Measurements from ENCODE around the gene MS4A15.

MS4A15 gene

GRCh38 chr11:60781981-60782316 lies 25.3 kb downstream of the MS4A15 start (continued):
- TF ChIP-seq OSR1 (CRISPR knock-in tag; IDR thresholded peaks at IDR 0.05) = no peak

- TF ChIP-seq PPARA (CRISPR knock-in tag; IDR thresholded peaks at IDR 0.05; ENCODE audit: borderline replicate concordance) = no peak
- TF ChIP-seq ZFP3 (CRISPR knock-in tag; IDR thresholded peaks at IDR 0.05) = no peak
- no peak for TF ChIP-seq TSHZ2 (CRISPR knock-in tag; IDR thresholded peaks at IDR 0.05)
- TF ChIP-seq ZNF8 (CRISPR knock-in tag; IDR thresholded peaks at IDR 0.05) = no peak
- no peak for TF ChIP-seq TOX (CRISPR knock-in tag; IDR thresholded peaks at IDR 0.05; ENCODE audit: borderline replicate concordance)
- TF ChIP-seq CSDC2 (CRISPR knock-in tag; IDR thresholded peaks at IDR 0.05) = no peak
- TF ChIP-seq ESRRG (CRISPR knock-in tag; IDR thresholded peaks at IDR 0.05) = no peak
- no peak for TF ChIP-seq ISL1 (CRISPR knock-in tag; IDR thresholded peaks at IDR 0.05)
- no peak for TF ChIP-seq SNAI2 (CRISPR knock-in tag; IDR thresholded peaks at IDR 0.05)
- ATAC-seq = no peak
These were observed 25.9 kb downstream of the MS4A15 start for GRCh38 chr11:60782393-60783140.

GRCh38 chr11:60783141-60783484 lies 26.4 kb downstream of the MS4A15 start:
- no peak for ATAC-seq
- TF ChIP-seq ZC3H10 (CRISPR knock-in tag; IDR thresholded peaks at IDR 0.05) (no peak), OSR1 (CRISPR knock-in tag; IDR thresholded peaks at IDR 0.05) (no peak), TSHZ2 (CRISPR knock-in tag; IDR thresholded peaks at IDR 0.05) (no peak), PATZ1 (CRISPR knock-in tag; IDR thresholded peaks at IDR 0.05; ENCODE audit: borderline replicate concordance) (no peak), SNAI2 (CRISPR knock-in tag; IDR thresholded peaks at IDR 0.05) (no peak), GLIS3 (CRISPR knock-in tag; IDR thresholded peaks at IDR 0.05) (no peak), TOX (CRISPR knock-in tag; IDR thresholded peaks at IDR 0.05; ENCODE audit: borderline replicate concordance) (no peak), CSRNP3 (CRISPR knock-in tag; IDR thresholded peaks at IDR 0.05) (no peak), ZNF8 (CRISPR knock-in tag; IDR thresholded peaks at IDR 0.05) (no peak), ZNF70 (CRISPR knock-in tag; IDR thresholded peaks at IDR 0.05) (no peak), ARNTL (CRISPR knock-in tag; IDR thresholded peaks at IDR 0.05; ENCODE audit: borderline replicate concordance, low read depth) (no peak), ISL1 (CRISPR knock-in tag; IDR thresholded peaks at IDR 0.05) (no peak), PPARA (CRISPR knock-in tag; IDR thresholded peaks at IDR 0.05; ENCODE audit: borderline replicate concordance) (no peak)

- ATAC-seq = no peak
- TF ChIP-seq PATZ1 (CRISPR knock-in tag; IDR thresholded peaks at IDR 0.05; ENCODE audit: borderline replicate concordance) (no peak), BACH2 (CRISPR knock-in tag; IDR thresholded peaks at IDR 0.05; ENCODE audit: borderline replicate concordance) (no peak), GLIS3 (CRISPR knock-in tag; IDR thresholded peaks at IDR 0.05) (no peak), OSR1 (CRISPR knock-in tag; IDR thresholded peaks at IDR 0.05) (no peak), SNAI2 (CRISPR knock-in tag; IDR thresholded peaks at IDR 0.05) (no peak), TSHZ2 (CRISPR knock-in tag; IDR thresholded peaks at IDR 0.05) (no peak), POU6F1 (CRISPR knock-in tag; IDR thresholded peaks at IDR 0.05; ENCODE audit: borderline replicate concordance, low read depth) (no peak)
These were observed 27.2 kb downstream of the MS4A15 start for GRCh38 chr11:60783911-60784310.
